Gastrocnemius medialis (tissue), 4 donors: ENCODE measurements around the gene TSPAN9.
A peak's percentile ranks its signal among the peaks of the same experiment; 100 is the strongest.

ENCODE experiments used
- POLR2A ChIP-seq, 2 donors: fragments of 450-650 bp; IDR thresholded peaks; one replicate each; pipeline ENCODE4 v1.6.1; 2017; ENCODE audit warnings: antibody characterized with exemption in 2 of 2, mild to moderate bottlenecking in 2 of 2, moderate library complexity in 2 of 2
- TF ChIP-seq, protein P1 (sequence below), 5 experiments: fragments of 450-650 bp in 3 of 5; fragments of 200-600 bp in 2 of 5; sonication (generic) in 2 of 5; IDR thresholded peaks in 4 of 5; conservative IDR thresholded peaks in 1 of 5; 1 replicate in 4 of 5; 2 replicates in 1 of 5; pipeline ENCODE4 v1.5.1; 2016 to 2019; ENCODE audit warnings: antibody characterized with exemption in 5 of 5, mild to moderate bottlenecking in 3 of 5, moderate library complexity in 3 of 5

DNA sequence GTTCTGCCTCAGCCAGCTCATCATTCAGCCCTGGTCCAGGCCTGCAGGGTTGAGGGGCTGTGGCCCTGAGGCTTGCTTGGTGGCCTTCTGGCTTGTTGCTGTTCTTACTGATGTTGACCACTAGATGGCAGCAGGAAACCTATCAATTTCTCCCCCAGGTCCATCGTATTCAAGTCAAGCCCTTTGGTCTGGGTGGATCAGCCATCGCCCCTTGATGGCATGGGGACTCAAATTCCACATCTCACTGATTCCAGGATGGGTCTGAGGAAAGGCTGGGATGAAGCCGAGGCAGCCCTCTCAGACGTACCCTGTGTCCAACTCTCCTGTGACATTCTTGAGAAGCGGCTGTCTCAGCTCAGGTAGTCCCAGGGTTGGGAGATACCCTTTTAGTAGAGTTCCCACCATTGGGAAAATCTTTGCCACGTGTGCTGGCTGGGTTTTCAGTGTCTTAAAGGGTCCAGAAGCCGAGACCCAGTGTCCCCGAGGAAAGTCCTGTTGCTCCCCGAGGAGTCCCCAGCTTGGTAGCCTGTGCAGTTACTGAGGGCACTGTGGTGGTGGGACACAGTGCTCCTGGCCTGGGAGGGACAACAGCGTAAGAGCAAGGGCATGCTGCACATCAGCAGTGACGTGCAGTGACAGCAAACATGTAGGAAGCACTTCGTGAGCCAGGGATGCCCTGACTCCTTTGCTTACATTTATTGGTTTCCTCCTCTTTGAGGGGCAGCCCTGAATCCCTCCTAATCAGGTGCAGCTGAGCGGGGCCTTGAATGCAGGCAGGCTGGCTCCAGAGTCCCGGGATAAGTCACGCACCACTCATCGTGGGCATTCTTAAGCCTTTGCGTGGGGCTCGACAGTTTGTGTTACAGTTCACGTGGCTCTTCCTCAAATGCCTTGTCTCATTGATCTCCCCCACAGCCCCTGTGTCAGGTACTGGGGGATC is 58.6 kb downstream of the TSPAN9 start:
- TF ChIP-seq POLR2A (IDR thresholded peaks at IDR 0.05): no peak
- TF ChIP-seq, protein P1, sequence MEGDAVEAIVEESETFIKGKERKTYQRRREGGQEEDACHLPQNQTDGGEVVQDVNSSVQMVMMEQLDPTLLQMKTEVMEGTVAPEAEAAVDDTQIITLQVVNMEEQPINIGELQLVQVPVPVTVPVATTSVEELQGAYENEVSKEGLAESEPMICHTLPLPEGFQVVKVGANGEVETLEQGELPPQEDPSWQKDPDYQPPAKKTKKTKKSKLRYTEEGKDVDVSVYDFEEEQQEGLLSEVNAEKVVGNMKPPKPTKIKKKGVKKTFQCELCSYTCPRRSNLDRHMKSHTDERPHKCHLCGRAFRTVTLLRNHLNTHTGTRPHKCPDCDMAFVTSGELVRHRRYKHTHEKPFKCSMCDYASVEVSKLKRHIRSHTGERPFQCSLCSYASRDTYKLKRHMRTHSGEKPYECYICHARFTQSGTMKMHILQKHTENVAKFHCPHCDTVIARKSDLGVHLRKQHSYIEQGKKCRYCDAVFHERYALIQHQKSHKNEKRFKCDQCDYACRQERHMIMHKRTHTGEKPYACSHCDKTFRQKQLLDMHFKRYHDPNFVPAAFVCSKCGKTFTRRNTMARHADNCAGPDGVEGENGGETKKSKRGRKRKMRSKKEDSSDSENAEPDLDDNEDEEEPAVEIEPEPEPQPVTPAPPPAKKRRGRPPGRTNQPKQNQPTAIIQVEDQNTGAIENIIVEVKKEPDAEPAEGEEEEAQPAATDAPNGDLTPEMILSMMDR (IDR thresholded peaks at IDR 0.05 in 4 of 5, conservative IDR thresholded peaks at IDR 0.05 in 1 of 5): peak; percentile 79 to 93 (median 88)
